ENCODE data around the gene GPR15.

GPR15 gene

GRCh38 chr3:98532275-98532637 is 478 bp downstream of the GPR15 start:
- no peak for FAIRE-seq

- FAIRE-seq: no peak
Measured at GRCh38 chr3:98532709-98533571, 1.2 kb downstream of the GPR15 start.

GRCh38 chr3:98534168-98534567 is 2.4 kb downstream of the GPR15 start:
- FAIRE-seq: no peak

GRCh38 chr3:98534734-98535133 is 3.0 kb downstream of the GPR15 start:
- FAIRE-seq: no peak

GRCh38 chr3:98536456-98537017 is 4.8 kb downstream of the GPR15 start:
- no peak for FAIRE-seq

GRCh38 chr3:98540346-98540745 is 8.6 kb downstream of the GPR15 start:
- peak; percentile 86 for FAIRE-seq

- no peak for FAIRE-seq
Measured at GRCh38 chr3:98541695-98542094, 9.9 kb downstream of the GPR15 start.

- no peak for FAIRE-seq
Measured at GRCh38 chr3:98542623-98543022, 10.8 kb downstream of the GPR15 start.

GRCh38 chr3:98545940-98546339 is 14.2 kb downstream of the GPR15 start:
- peak; percentile 18 for FAIRE-seq

GRCh38 chr3:98548544-98548943 is 16.8 kb downstream of the GPR15 start:
- FAIRE-seq: no peak

- no peak for FAIRE-seq
Measured at GRCh38 chr3:98550833-98551232, 19.1 kb downstream of the GPR15 start.

- no peak for FAIRE-seq
Measured at GRCh38 chr3:98551236-98551635, 19.5 kb downstream of the GPR15 start.

- FAIRE-seq: no peak
Measured at GRCh38 chr3:98551754-98552153, 20.0 kb downstream of the GPR15 start.

GRCh38 chr3:98552232-98553020 is 20.6 kb downstream of the GPR15 start:
- no peak for FAIRE-seq

- FAIRE-seq: no peak
Measured at GRCh38 chr3:98553021-98553563, 21.3 kb downstream of the GPR15 start.

- FAIRE-seq: no peak
Measured at GRCh38 chr3:98553753-98554152, 22.0 kb downstream of the GPR15 start.

- FAIRE-seq: no peak
Measured at GRCh38 chr3:98554580-98554979, 22.8 kb downstream of the GPR15 start.

GRCh38 chr3:98555025-98555379 is 23.2 kb downstream of the GPR15 start:
- FAIRE-seq: no peak

GRCh38 chr3:98556164-98557130 is 24.7 kb downstream of the GPR15 start:
- no peak for FAIRE-seq

GRCh38 chr3:98557324-98558010 is 25.7 kb downstream of the GPR15 start:
- FAIRE-seq: no peak

GRCh38 chr3:98558100-98558827 is 26.5 kb downstream of the GPR15 start:
- no peak for FAIRE-seq

All from colon (tissue), 2 donors.